Measurements from ENCODE around the gene ASIP.

GRCh38 chr20:34264141-34264540 is 22.9 kb downstream of the ASIP start:
- TF ChIP-seq CTCF (IDR thresholded peaks at IDR 0.05) (no peak), EZH2 (IDR thresholded peaks at IDR 0.05) (no peak)

Measured in neural progenitor cell (in vitro differentiated cells).